HEK293 (cell line): ENCODE measurements around the gene ZFP57.

Experiments used
- CTCF ChIA-PET: fragments of 350-600 bp; formaldehyde crosslinking; extraction: SDS; loops from one replicate; lab custom pipeline; 2021; ENCODE audit warnings: antibody characterized with exemption; lab: Yijun Ruan, JAX
- POLR2A ChIA-PET: fragments of 300-600 bp; formaldehyde crosslinking; extraction: SDS; loops from one replicate; lab custom pipeline; 2020; ENCODE audit warnings: antibody characterized with exemption, inconsistent platforms; lab: Yijun Ruan, JAX
- H3K27ac ChIP-seq: fragments of 200-500 bp; sonication (Bioruptor generic); 2 replicates; pipeline ENCODE4 v1.5.1; 2014; ENCODE audit warnings: low read depth, low read length, control low read depth, inconsistent platforms; ENCODE audit errors: extremely low read depth
- H3K36me3 ChIP-seq, 2 experiments: fragments of 200-500 bp in 1 of 2; sonication (Bioruptor generic) in 1 of 2; 1 replicate in 1 of 2; 2 replicates in 1 of 2; pipeline ENCODE4 v1.5.1; 2014 to 2017; ENCODE audit warnings: inconsistent platforms in 2 of 2, low read length in 2 of 2; ENCODE audit not compliant: control insufficient read depth in 2 of 2, insufficient read depth in 1 of 2
- H3K4me1 ChIP-seq: fragments of 200-500 bp; sonication (Bioruptor generic); 2 replicates; pipeline ENCODE4 v1.5.1; 2014; ENCODE audit warnings: mild to moderate bottlenecking, low read length, inconsistent platforms; ENCODE audit not compliant: control insufficient read depth, insufficient read depth
- H3K4me3 ChIP-seq: 2 replicates; pipeline ENCODE4 v1.5.1; 2011; ENCODE audit warnings: low read depth, mild to moderate bottlenecking, control low read depth, low read length, moderate library complexity
- H3K9me3 ChIP-seq: fragments of 200-500 bp; sonication (Bioruptor generic); 2 replicates; pipeline ENCODE4 v1.5.1; 2014; ENCODE audit warnings: low read depth, low read length, inconsistent platforms; ENCODE audit not compliant: control insufficient read depth, insufficient read depth
- EGR2 ChIP-seq: fragments of 450-650 bp; formaldehyde crosslinking; IDR thresholded peaks from 2 replicates; pipeline ENCODE4 v1.5.1; 2016; ENCODE audit warnings: low read depth, missing biosample characterization, missing genetic modification characterization
- GFI1B ChIP-seq: fragments of 450-650 bp; formaldehyde crosslinking; IDR thresholded peaks from 2 replicates; pipeline ENCODE4 v1.5.1; 2016; ENCODE audit warnings: missing biosample characterization, missing genetic modification characterization
- HOXA7 ChIP-seq: sonication (generic); formaldehyde crosslinking; IDR thresholded peaks from 2 replicates; pipeline ENCODE4 v1.8.1; 2022; ENCODE audit warnings: missing genetic modification reagents, borderline replicate concordance
- IKZF3 ChIP-seq: fragments of 450-650 bp; IDR thresholded peaks from 2 replicates; pipeline ENCODE4 v1.5.0; 2018; ENCODE audit warnings: missing biosample characterization, mild to moderate bottlenecking, missing genetic modification characterization, moderate library complexity
- KLF1 ChIP-seq: fragments of 450-650 bp; formaldehyde crosslinking; IDR thresholded peaks from 2 replicates; pipeline ENCODE4 v1.5.1; 2016; ENCODE audit warnings: missing biosample characterization, missing genetic modification characterization
- OVOL3 ChIP-seq: fragments of 450-650 bp; formaldehyde crosslinking; IDR thresholded peaks from 2 replicates; pipeline ENCODE4 v1.5.1; 2016; ENCODE audit warnings: missing biosample characterization, missing genetic modification characterization
- REPIN1 ChIP-seq: fragments of 450-650 bp; formaldehyde crosslinking; IDR thresholded peaks from 2 replicates; pipeline ENCODE4 v1.5.1; 2017; ENCODE audit warnings: missing biosample characterization, missing genetic modification characterization, low read depth
- SCRT1 ChIP-seq: fragments of 450-650 bp; formaldehyde crosslinking; IDR thresholded peaks from 2 replicates; pipeline ENCODE4 v1.5.1; 2016; ENCODE audit warnings: missing biosample characterization, missing genetic modification characterization, borderline replicate concordance
- SCRT2 ChIP-seq: fragments of 450-650 bp; formaldehyde crosslinking; IDR thresholded peaks from 2 replicates; pipeline ENCODE4 v1.5.1; 2016; ENCODE audit warnings: missing biosample characterization, missing genetic modification characterization
- TRIM28 ChIP-seq: IDR thresholded peaks from 2 replicates; pipeline ENCODE4 v1.6.1; 2011; ENCODE audit warnings: low read length, control low read depth, borderline replicate concordance
- ZFP37 ChIP-seq: fragments of 450-650 bp; formaldehyde crosslinking; IDR thresholded peaks from 2 replicates; pipeline ENCODE4 v1.5.1; 2016; ENCODE audit warnings: missing biosample characterization, missing genetic modification characterization
- ZNF10 ChIP-seq: fragments of 450-650 bp; formaldehyde crosslinking; IDR thresholded peaks from 2 replicates; pipeline ENCODE4 v1.5.1; 2017; ENCODE audit warnings: missing biosample characterization, missing genetic modification characterization
- ZNF391 ChIP-seq: fragments of 450-650 bp; formaldehyde crosslinking; IDR thresholded peaks from 2 replicates; pipeline ENCODE4 v1.5.1; 2016; ENCODE audit warnings: low read depth, missing biosample characterization, missing genetic modification characterization, borderline replicate concordance
- ZNF394 ChIP-seq: fragments of 450-650 bp; formaldehyde crosslinking; IDR thresholded peaks from 2 replicates; pipeline ENCODE4 v1.5.1; 2016; ENCODE audit warnings: missing biosample characterization, missing genetic modification characterization, mild to moderate bottlenecking, moderate library complexity, borderline replicate concordance
- ZNF416 ChIP-seq: fragments of 450-650 bp; formaldehyde crosslinking; IDR thresholded peaks from 2 replicates; pipeline ENCODE4 v1.5.1; 2016; ENCODE audit warnings: missing biosample characterization, missing genetic modification characterization
- ZNF610 ChIP-seq: fragments of 450-650 bp; formaldehyde crosslinking; IDR thresholded peaks from 2 replicates; pipeline ENCODE4 v1.5.1; 2016; ENCODE audit warnings: missing biosample characterization, missing genetic modification characterization, borderline replicate concordance
- ZNF623 ChIP-seq: fragments of 450-650 bp; formaldehyde crosslinking; IDR thresholded peaks from 2 replicates; pipeline ENCODE4 v1.5.1; 2016; ENCODE audit warnings: missing biosample characterization, missing genetic modification characterization
- ZNF664 ChIP-seq: fragments of 450-650 bp; formaldehyde crosslinking; IDR thresholded peaks from 2 replicates; pipeline ENCODE4 v1.5.1; 2016; ENCODE audit warnings: missing biosample characterization, missing genetic modification characterization
- TF ChIP-seq, protein P1 (sequence below): fragments of 450-650 bp; formaldehyde crosslinking; IDR thresholded peaks from 2 replicates; pipeline ENCODE4 v1.5.1; 2016; ENCODE audit warnings: missing biosample characterization, missing genetic modification characterization
- TF ChIP-seq, protein P2 (sequence below): fragments of 450-650 bp; formaldehyde crosslinking; IDR thresholded peaks from 2 replicates; pipeline ENCODE4 v1.5.1; 2016; ENCODE audit warnings: missing biosample characterization, missing genetic modification characterization
- TF ChIP-seq, protein P3 (sequence below): fragments of 450-650 bp; formaldehyde crosslinking; IDR thresholded peaks from 2 replicates; pipeline ENCODE4 v1.5.1; 2016; ENCODE audit warnings: missing biosample characterization, missing genetic modification characterization
- TF ChIP-seq, protein P4 (sequence below): fragments of 450-650 bp; formaldehyde crosslinking; IDR thresholded peaks from 2 replicates; pipeline ENCODE4 v1.5.1; 2016; ENCODE audit warnings: missing biosample characterization, missing genetic modification characterization, borderline replicate concordance
- TF ChIP-seq, protein P5 (sequence below): fragments of 450-650 bp; formaldehyde crosslinking; IDR thresholded peaks from 2 replicates; pipeline ENCODE4 v1.5.1; 2016; ENCODE audit warnings: missing biosample characterization, missing genetic modification characterization

Gene ZFP57

DNA sequence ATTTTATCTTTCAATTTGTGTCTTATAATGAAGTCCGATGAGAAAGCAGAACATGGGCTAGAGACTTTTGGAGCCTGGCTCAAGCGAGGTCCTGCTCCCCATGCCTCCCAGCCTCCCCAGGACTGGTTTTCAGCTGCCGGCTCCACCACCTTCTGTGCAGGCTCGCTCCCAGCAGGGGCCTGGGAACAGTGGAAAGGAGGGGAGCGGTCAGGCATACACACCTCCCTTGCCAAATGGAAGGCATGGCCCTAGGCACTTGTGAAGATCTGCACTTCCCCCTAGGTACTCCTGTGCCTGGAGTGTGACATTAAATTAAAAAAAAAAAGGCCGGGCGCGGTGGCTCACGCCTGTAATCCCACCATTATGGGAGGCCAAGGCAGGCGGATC, 28.8 kb downstream of the ZFP57 start:
- Histone ChIP-seq H3K9me3 (no peaks in the 10 kb centered on the region), H3K4me3 (no peak overlapping the region), H3K27ac (no peak overlapping the region), H3K36me3 (no peaks in the 10 kb centered on the region), H3K4me1 (no peaks in the 10 kb centered on the region; the same call in 1 of the 2 replicates)
- TF ChIP-seq HOXA7 (CRISPR knock-in tag) (no peak), ZNF610 (tag by site-specific recombination) (no peak), KLF1 (tag by site-specific recombination) (no peak), IKZF3 (tag by site-specific recombination) (no peak), EGR2 (tag by site-specific recombination) (no peak), ZNF664 (tag by site-specific recombination) (no peak), ZFP37 (tag by site-specific recombination) (no peak), REPIN1 (tag by site-specific recombination) (no peak), ZNF391 (tag by site-specific recombination) (no peak), OVOL3 (tag by site-specific recombination) (no peak), SCRT1 (no peak), ZNF10 (no peak)
- TF ChIP-seq, protein P1, sequence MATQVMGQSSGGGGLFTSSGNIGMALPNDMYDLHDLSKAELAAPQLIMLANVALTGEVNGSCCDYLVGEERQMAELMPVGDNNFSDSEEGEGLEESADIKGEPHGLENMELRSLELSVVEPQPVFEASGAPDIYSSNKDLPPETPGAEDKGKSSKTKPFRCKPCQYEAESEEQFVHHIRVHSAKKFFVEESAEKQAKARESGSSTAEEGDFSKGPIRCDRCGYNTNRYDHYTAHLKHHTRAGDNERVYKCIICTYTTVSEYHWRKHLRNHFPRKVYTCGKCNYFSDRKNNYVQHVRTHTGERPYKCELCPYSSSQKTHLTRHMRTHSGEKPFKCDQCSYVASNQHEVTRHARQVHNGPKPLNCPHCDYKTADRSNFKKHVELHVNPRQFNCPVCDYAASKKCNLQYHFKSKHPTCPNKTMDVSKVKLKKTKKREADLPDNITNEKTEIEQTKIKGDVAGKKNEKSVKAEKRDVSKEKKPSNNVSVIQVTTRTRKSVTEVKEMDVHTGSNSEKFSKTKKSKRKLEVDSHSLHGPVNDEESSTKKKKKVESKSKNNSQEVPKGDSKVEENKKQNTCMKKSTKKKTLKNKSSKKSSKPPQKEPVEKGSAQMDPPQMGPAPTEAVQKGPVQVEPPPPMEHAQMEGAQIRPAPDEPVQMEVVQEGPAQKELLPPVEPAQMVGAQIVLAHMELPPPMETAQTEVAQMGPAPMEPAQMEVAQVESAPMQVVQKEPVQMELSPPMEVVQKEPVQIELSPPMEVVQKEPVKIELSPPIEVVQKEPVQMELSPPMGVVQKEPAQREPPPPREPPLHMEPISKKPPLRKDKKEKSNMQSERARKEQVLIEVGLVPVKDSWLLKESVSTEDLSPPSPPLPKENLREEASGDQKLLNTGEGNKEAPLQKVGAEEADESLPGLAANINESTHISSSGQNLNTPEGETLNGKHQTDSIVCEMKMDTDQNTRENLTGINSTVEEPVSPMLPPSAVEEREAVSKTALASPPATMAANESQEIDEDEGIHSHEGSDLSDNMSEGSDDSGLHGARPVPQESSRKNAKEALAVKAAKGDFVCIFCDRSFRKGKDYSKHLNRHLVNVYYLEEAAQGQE (tag by site-specific recombination), result no peak
- TF ChIP-seq, protein P2, sequence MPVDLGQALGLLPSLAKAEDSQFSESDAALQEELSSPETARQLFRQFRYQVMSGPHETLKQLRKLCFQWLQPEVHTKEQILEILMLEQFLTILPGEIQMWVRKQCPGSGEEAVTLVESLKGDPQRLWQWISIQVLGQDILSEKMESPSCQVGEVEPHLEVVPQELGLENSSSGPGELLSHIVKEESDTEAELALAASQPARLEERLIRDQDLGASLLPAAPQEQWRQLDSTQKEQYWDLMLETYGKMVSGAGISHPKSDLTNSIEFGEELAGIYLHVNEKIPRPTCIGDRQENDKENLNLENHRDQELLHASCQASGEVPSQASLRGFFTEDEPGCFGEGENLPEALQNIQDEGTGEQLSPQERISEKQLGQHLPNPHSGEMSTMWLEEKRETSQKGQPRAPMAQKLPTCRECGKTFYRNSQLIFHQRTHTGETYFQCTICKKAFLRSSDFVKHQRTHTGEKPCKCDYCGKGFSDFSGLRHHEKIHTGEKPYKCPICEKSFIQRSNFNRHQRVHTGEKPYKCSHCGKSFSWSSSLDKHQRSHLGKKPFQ, result no peak
- ChIA-PET CTCF (interaction anchor here (0.5 to 10.5 kb wide), 18 partner anchors 11 to 1170 kb away, joined by 3 to 287 read pairs (median 10); partner anchors contain the start of gene OR12D3), POLR2A (no interaction called here)

DNA sequence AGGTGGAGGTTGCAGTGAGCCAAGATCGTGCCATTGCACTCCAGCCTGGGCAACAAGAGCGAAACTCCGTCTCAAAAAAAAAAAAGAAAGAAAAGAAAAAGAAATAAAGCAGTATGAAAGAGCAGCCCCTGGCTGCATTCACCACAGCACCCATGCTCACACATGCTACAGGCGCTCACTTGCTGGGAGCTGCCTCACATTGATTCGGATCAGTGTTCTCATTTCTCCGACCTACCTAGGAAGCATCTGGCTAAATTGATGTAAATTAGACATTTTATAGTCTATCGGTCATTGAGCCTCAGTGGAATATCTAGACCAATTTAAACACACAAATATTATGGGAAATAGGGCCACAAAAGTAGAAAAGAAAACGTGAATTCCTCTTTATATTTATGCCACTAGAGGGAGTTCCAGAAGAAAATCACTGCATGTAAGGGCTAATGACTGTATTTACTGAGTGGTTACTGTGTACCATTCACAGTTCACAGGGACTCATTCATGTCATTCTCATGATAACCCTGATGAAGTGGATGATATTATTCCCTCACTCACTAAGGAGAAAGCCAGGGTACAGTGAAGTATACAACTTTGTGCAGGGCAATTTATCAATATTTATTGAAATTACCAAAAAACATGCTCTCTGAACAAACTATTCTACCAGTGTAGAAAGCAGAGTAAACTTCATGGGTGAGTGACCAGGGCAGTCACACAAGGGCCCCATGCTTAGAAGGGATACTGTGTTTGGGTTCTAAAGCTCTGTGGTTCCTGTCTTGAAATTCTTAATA, 29.3 kb downstream of the ZFP57 start:
- H3K4me3 ChIP-seq, result no peak overlapping the region
- POLR2A ChIA-PET, result interaction anchor here (0.5 kb wide), 1 partner anchor 24 kb away, joined by 4 read pairs; no protein-coding TSS in a partner anchor
- no peaks in the 10 kb centered on the region; the same call in 1 of the 2 replicates for H3K4me1 ChIP-seq
- CTCF ChIA-PET, result interaction anchor here (0.5 to 10.5 kb wide), 33 partner anchors 11 to 1171 kb away, joined by 3 to 287 read pairs (median 5); partner anchors contain the start of genes GABBR1 and OR12D3
- no peak overlapping the region for H3K27ac ChIP-seq
- H3K36me3 ChIP-seq, result no peaks in the 10 kb centered on the region
- no peaks in the 10 kb centered on the region for H3K9me3 ChIP-seq
- TF ChIP-seq, protein P3, sequence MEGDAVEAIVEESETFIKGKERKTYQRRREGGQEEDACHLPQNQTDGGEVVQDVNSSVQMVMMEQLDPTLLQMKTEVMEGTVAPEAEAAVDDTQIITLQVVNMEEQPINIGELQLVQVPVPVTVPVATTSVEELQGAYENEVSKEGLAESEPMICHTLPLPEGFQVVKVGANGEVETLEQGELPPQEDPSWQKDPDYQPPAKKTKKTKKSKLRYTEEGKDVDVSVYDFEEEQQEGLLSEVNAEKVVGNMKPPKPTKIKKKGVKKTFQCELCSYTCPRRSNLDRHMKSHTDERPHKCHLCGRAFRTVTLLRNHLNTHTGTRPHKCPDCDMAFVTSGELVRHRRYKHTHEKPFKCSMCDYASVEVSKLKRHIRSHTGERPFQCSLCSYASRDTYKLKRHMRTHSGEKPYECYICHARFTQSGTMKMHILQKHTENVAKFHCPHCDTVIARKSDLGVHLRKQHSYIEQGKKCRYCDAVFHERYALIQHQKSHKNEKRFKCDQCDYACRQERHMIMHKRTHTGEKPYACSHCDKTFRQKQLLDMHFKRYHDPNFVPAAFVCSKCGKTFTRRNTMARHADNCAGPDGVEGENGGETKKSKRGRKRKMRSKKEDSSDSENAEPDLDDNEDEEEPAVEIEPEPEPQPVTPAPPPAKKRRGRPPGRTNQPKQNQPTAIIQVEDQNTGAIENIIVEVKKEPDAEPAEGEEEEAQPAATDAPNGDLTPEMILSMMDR (tag by site-specific recombination), result 0 out of 2 replicates have a peak, but pooled peaks have one; percentile 32
- peak; percentile 89 for TF ChIP-seq ZNF664 (tag by site-specific recombination)
- TF ChIP-seq ZNF416, result no peak
- TF ChIP-seq, protein P4, sequence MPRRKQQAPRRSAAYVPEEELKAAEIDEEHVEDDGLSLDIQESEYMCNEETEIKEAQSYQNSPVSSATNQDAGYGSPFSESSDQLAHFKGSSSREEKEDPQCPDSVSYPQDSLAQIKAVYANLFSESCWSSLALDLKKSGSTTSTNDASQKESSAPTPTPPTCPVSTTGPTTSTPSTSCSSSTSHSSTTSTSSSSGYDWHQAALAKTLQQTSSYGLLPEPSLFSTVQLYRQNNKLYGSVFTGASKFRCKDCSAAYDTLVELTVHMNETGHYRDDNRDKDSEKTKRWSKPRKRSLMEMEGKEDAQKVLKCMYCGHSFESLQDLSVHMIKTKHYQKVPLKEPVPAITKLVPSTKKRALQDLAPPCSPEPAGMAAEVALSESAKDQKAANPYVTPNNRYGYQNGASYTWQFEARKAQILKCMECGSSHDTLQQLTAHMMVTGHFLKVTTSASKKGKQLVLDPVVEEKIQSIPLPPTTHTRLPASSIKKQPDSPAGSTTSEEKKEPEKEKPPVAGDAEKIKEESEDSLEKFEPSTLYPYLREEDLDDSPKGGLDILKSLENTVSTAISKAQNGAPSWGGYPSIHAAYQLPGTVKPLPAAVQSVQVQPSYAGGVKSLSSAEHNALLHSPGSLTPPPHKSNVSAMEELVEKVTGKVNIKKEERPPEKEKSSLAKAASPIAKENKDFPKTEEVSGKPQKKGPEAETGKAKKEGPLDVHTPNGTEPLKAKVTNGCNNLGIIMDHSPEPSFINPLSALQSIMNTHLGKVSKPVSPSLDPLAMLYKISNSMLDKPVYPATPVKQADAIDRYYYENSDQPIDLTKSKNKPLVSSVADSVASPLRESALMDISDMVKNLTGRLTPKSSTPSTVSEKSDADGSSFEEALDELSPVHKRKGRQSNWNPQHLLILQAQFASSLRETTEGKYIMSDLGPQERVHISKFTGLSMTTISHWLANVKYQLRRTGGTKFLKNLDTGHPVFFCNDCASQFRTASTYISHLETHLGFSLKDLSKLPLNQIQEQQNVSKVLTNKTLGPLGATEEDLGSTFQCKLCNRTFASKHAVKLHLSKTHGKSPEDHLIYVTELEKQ (tag by site-specific recombination), result no peak
- TF ChIP-seq TRIM28, result peak; percentile 29; the same call in 1 of the 2 replicates
- TF ChIP-seq, protein P5, sequence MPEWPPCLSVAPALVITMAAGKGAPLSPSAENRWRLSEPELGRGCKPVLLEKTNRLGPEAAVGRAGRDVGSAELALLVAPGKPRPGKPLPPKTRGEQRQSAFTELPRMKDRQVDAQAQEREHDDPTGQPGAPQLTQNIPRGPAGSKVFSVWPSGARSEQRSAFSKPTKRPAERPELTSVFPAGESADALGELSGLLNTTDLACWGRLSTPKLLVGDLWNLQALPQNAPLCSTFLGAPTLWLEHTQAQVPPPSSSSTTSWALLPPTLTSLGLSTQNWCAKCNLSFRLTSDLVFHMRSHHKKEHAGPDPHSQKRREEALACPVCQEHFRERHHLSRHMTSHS (tag by site-specific recombination), result no peak
- 0 out of 2 replicates have a peak, but pooled peaks have one; percentile 28 for TF ChIP-seq SCRT2 (tag by site-specific recombination)
- TF ChIP-seq ZNF394, result no peak
- TF ChIP-seq ZNF623 (tag by site-specific recombination), result no peak
- peak; percentile 63; the same call in 1 of the 2 replicates for TF ChIP-seq GFI1B
